Liver (tissue), 9 donors: ENCODE measurements around the gene CFL2. TPM values are rescaled to one million over a fixed set of nuclear protein-coding genes. Genes with fewer than 3 reads are reported as not detected.

Experiments
- DNase-seq: peaks from one replicate; pipeline ENCODE4 v3.0.0-alpha.2; 2017; ENCODE audit warnings: low spot score
- H3K27ac ChIP-seq, 2 donors: one replicate each; pipeline ENCODE4 v1.7.0; 2013; ENCODE audit warnings: inconsistent platforms in 2 of 2, low read length in 2 of 2, control low read depth in 1 of 2, low read depth in 1 of 2, mild to moderate bottlenecking in 1 of 2
- H3K27me3 ChIP-seq, 4 donors: one replicate each; pipeline versions ENCODE4 v1.6.1 to v1.7.0; 2013; ENCODE audit warnings: low read length in 3 of 4, inconsistent platforms in 1 of 4, mild to moderate bottlenecking in 1 of 4, moderate library complexity in 1 of 4; ENCODE audit not compliant: control insufficient read depth in 4 of 4, insufficient read depth in 4 of 4
- H3K36me3 ChIP-seq, 4 donors: one replicate each; pipeline versions ENCODE4 v1.6.1 to v1.7.0; 2013; ENCODE audit warnings: low read length in 3 of 4, mild to moderate bottlenecking in 3 of 4, low read depth in 1 of 4, moderate library complexity in 1 of 4; ENCODE audit not compliant: control insufficient read depth in 4 of 4, insufficient read depth in 3 of 4
- H3K4me1 ChIP-seq, 4 donors: one replicate each; pipeline versions ENCODE4 v1.6.1 to v1.7.0; 2013; ENCODE audit warnings: low read length in 3 of 4, mild to moderate bottlenecking in 3 of 4, moderate library complexity in 1 of 4; ENCODE audit not compliant: control insufficient read depth in 4 of 4, insufficient read depth in 4 of 4
- H3K4me3 ChIP-seq, 3 donors: one replicate each; pipeline versions ENCODE4 v1.6.1 to v1.7.0; 2013; ENCODE audit warnings: low read length in 3 of 3, control low read depth in 1 of 3, low read depth in 1 of 3, mild to moderate bottlenecking in 1 of 3
- H3K9ac ChIP-seq, 2 donors: one replicate each; pipeline ENCODE4 v1.7.0; 2013; ENCODE audit warnings: low read length in 2 of 2, mild to moderate bottlenecking in 2 of 2, moderate library complexity in 2 of 2, control low read depth in 1 of 2, low read depth in 1 of 2
- H3K9me3 ChIP-seq, 4 donors: one replicate each; pipeline versions ENCODE4 v1.6.1 to v1.7.0; 2013; ENCODE audit warnings: low read length in 3 of 4; ENCODE audit not compliant: control insufficient read depth in 4 of 4
- EGR1 ChIP-seq, 2 donors: IDR thresholded peaks; 2 replicates each; pipeline ENCODE4 v1.6.1; 2016 to 2018; ENCODE audit warnings: antibody characterized with exemption in 2 of 2, low read depth in 2 of 2
- FOXA1 ChIP-seq: IDR thresholded peaks from 2 replicates; pipeline ENCODE4 v1.6.1; 2016; ENCODE audit warnings: antibody characterized with exemption
- GABPA ChIP-seq, 2 donors: IDR thresholded peaks in 1 of 2; conservative IDR thresholded peaks in 1 of 2; 2 replicates each; pipeline ENCODE4 v1.6.1; 2016; ENCODE audit warnings: antibody characterized with exemption in 2 of 2, mild to moderate bottlenecking in 1 of 2, moderate library complexity in 1 of 2
- JUND ChIP-seq, 2 donors: IDR thresholded peaks; 2 replicates each; pipeline ENCODE4 v1.6.1; 2016; ENCODE audit warnings: antibody characterized with exemption in 2 of 2
- MAX ChIP-seq: IDR thresholded peaks from 2 replicates; pipeline ENCODE4 v1.6.1; 2016; ENCODE audit warnings: antibody characterized with exemption
- NR2F2 ChIP-seq: IDR thresholded peaks from 2 replicates; pipeline ENCODE4 v1.6.1; 2016; ENCODE audit warnings: antibody characterized with exemption
- REST ChIP-seq: IDR thresholded peaks from 2 replicates; pipeline ENCODE4 v1.6.1; 2016; ENCODE audit warnings: antibody characterized with exemption, mild to moderate bottlenecking
- RXRA ChIP-seq, 2 donors: IDR thresholded peaks; 2 replicates each; pipeline ENCODE4 v1.6.1; 2017 to 2018; ENCODE audit warnings: antibody characterized with exemption in 2 of 2, mild to moderate bottlenecking in 1 of 2
- YY1 ChIP-seq: IDR thresholded peaks from 2 replicates; pipeline ENCODE4 v1.6.1; 2016; ENCODE audit warnings: antibody characterized with exemption, mild to moderate bottlenecking
- ZBTB33 ChIP-seq: IDR thresholded peaks from 2 replicates; pipeline ENCODE4 v1.6.1; 2016; ENCODE audit warnings: antibody characterized with exemption
- WGBS: extraction: QIAGEN DNeasy Blood & Tissue Kit; methylation state at CpG from one replicate; pipeline ENCODE4 v1.1.7; 2013; 5-methylcytosine and 5-hydroxymethylcytosine counted together
- polyA plus RNA-seq, 2 donors: library from polyadenylated mRNA; stranded (reverse) in 1 of 2; unstranded in 1 of 2; fragments of 200-250 nt in 1 of 2; fragments of >200 nt in 1 of 2; fragmentation: Nextera tagmentation in 1 of 2; extraction: Ambion mirVana in 1 of 2; gene quantifications; one replicate each; pipeline versions ENCODE4 v1.2.1 to v1.2.3, GENCODE V29; 2013 to 2015
- total RNA-seq, 2 donors: library from RNA; depleted of rRNA; stranded (reverse); fragments of >200 nt; gene quantifications; one replicate each; pipeline ENCODE4 v1.2.3, GENCODE V29; 2014
- TF ChIP-seq, protein P1 (sequence below): IDR thresholded peaks from 2 replicates; pipeline ENCODE4 v1.6.1; 2016; ENCODE audit warnings: antibody characterized with exemption
- donor health status: healthy.
- donor health status: healthy.
- donor health status: healthy.
- donor health status: healthy.
- donor health status: healthy.

Gene CFL2
- total and polyA plus RNA-seq, 4 donors = 37.2 to 76.1 (median 62.7) TPM

GRCh38 chr14:34707722-34708121, 6.7 kb downstream of the CFL2 start:
- DNase-seq = no peak
- Histone ChIP-seq H3K9me3 (no peaks in the 10 kb centered on the region), H3K27ac (no peak overlapping the region), H3K4me1 (peaks cover 2 to 21% (median 11%) of the 10 kb centered on the region in 4 donors), H3K9ac (no peak overlapping the region), H3K36me3 (peaks cover 2 to 7% (median 5%) of the 10 kb centered on the region in 4 donors), H3K27me3 (no peaks in the 10 kb centered on the region), H3K4me3 (no peak overlapping the region)
- WGBS = 87% methylated on average over 3 of the region's 3 CpGs
- TF ChIP-seq FOXA1 = no peak
- TF ChIP-seq GABPA (IDR thresholded peaks at IDR 0.05 in 1 of 2, conservative IDR thresholded peaks at IDR 0.05 in 1 of 2) = no peak
- no peak for TF ChIP-seq YY1
- no peak for TF ChIP-seq ZBTB33
- no peak for TF ChIP-seq REST
- no peak for TF ChIP-seq JUND (IDR thresholded peaks at IDR 0.05)
- no peak for TF ChIP-seq EGR1 (IDR thresholded peaks at IDR 0.05; ENCODE audit: low read depth in 2 of 2)

- Histone ChIP-seq H3K9me3 (no peaks in the 10 kb centered on the region), H3K27ac (no peak overlapping the region), H3K9ac (no peak overlapping the region), H3K27me3 (no peaks in the 10 kb centered on the region), H3K4me1 (no peaks in the 10 kb centered on the region), H3K36me3 (no peaks in the 10 kb centered on the region), H3K4me3 (no peak overlapping the region)
- DNase-seq = no peak
- no peak for TF ChIP-seq REST
- WGBS = 98% methylated on average over 3 of the region's 3 CpGs
Observed at GRCh38 chr14:34701808-34702207, 12.6 kb downstream of the CFL2 start.

DNA sequence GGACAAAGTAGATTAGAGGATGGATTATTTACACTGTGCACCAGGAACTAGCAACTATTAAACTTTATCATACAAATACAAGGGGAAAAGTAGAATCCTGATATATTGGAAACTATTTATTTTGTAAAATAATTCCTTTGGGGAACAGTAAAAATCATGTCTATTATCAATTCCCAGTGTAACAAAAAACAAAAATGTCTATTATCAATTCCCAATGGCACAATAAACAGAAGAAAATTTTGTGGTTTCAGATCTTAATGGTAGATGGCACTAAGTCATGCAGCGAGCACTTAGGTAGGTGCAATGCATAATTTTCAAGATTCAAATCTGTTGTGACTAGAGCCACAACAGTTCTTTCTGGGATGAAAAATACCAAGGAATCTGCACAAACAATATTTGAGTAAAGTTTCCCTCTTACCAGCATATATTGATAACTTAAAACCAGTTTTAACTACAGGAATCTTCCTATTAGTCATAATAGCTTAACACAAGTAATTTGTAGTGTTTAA, 13.7 kb downstream of the CFL2 start:
- Histone ChIP-seq H3K9me3 (no peaks in the 10 kb centered on the region), H3K27me3 (no peaks in the 10 kb centered on the region), H3K4me1 (no peaks in the 10 kb centered on the region), H3K4me3 (no peak overlapping the region), H3K9ac (no peak overlapping the region), H3K36me3 (no peaks in the 10 kb centered on the region), H3K27ac (peak overlapping the region in 1 of 2 donors; percentile 18)
- no peak for DNase-seq
- WGBS = 98% methylated on average over 1 of the region's 1 CpG
- TF ChIP-seq JUND (IDR thresholded peaks at IDR 0.05) (no peak), REST (no peak), NR2F2 (no peak), MAX (no peak), RXRA (IDR thresholded peaks at IDR 0.05) (no peak)
- TF ChIP-seq, protein P1, sequence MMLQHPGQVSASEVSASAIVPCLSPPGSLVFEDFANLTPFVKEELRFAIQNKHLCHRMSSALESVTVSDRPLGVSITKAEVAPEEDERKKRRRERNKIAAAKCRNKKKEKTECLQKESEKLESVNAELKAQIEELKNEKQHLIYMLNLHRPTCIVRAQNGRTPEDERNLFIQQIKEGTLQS = no peak
